Measurements from ENCODE around the gene UTY. TPM values are rescaled to one million over a fixed set of nuclear protein-coding genes. Genes with fewer than 3 reads are reported as not detected.

The UTY gene
- total RNA-seq, 1 experiment from 2014 or later = 5.9 TPM

DNA sequence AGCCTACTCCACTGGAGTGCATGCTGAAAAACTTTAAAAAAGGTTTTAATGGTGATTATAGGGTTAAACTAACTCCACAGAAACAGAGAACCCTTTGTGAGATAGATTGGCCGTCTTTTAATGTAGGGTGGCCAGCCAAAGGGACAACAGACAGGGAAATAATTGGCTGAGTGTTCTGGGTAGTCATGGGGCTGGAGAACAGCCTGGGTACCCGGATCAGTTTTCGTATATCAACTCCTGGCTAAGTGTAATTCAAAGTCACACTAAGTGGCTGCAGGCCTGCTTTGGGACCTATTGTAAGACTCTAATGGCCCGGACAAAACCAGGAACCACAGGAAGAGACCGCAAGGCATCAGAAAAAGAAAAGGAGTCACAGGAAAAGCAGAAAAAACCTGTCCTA lies 139.9 kb downstream of the UTY start:
- Histone ChIP-seq H3K27ac (ENCODE audit: low read depth, low read length) (no peak overlapping the region), H3K9me2 (ENCODE audit: insufficient read depth) (no peaks in the 10 kb centered on the region), H3K4me1 (ENCODE audit: control insufficient read depth in 1 of 2, insufficient read depth in 2 of 2, low read length in 2 of 2) (no peaks in the 10 kb centered on the region), H3K27me3 (ENCODE audit: insufficient read depth, low read length) (no peaks in the 10 kb centered on the region), H4K20me1 (ENCODE audit: insufficient read depth) (no peaks in the 10 kb centered on the region), H3K36me3 (ENCODE audit: control insufficient read depth in 1 of 2, insufficient read depth in 2 of 2, low read length in 2 of 2) (no peaks in the 10 kb centered on the region), H3K4me2 (ENCODE audit: low read length) (no peak overlapping the region), H3K9ac (ENCODE audit: low read length) (no peak overlapping the region), H3K79me2 (ENCODE audit: insufficient read depth, low read length) (no peaks in the 10 kb centered on the region), H2AFZ (ENCODE audit: low read depth, low read length, poor library complexity, severe bottlenecking) (no peak overlapping the region), H3K4me3 (replicated peaks in 1 of 2; ENCODE audit: low read depth in 1 of 2, low read length in 2 of 2) (no peak overlapping the region), H3K9me3 (ENCODE audit: control insufficient read depth in 1 of 2, insufficient read depth in 1 of 2, low read depth in 1 of 2, low read length in 2 of 2) (no peaks in the 10 kb centered on the region)
- intact Hi-C loops (cut with micrococcal nuclease) = no loop called here
- TF ChIP-seq EGR1 (IDR thresholded peaks at IDR 0.05; ENCODE audit: low read depth) (no peak), SRF (IDR thresholded peaks at IDR 0.05; ENCODE audit: low read depth) (no peak), SP1 (IDR thresholded peaks at IDR 0.05; ENCODE audit: low read depth) (no peak), EZH2 (IDR thresholded peaks at IDR 0.05) (no peak), ZFX (IDR thresholded peaks at IDR 0.05) (no peak), CBX3 (IDR thresholded peaks at IDR 0.05; ENCODE audit: low read depth) (no peak), ATF3 (IDR thresholded peaks at IDR 0.05) (no peak), SIN3A (IDR thresholded peaks at IDR 0.05; ENCODE audit: low read depth) (no peak), EZH2phosphoT487 (IDR thresholded peaks at IDR 0.05; ENCODE audit: borderline replicate concordance) (no peak), FOSL1 (IDR thresholded peaks at IDR 0.05; ENCODE audit: low read depth) (no peak), ZBTB33 (IDR thresholded peaks at IDR 0.05; ENCODE audit: extremely low read depth, insufficient replicate concordance, low read length) (no peak), POLR2A (IDR thresholded peaks at IDR 0.05; ENCODE audit: borderline replicate concordance, extremely low read depth, insufficient read depth, insufficient read length) (no peak), RAD21 (IDR thresholded peaks at IDR 0.05; ENCODE audit: low read depth) (no peak), ZNF274 (IDR thresholded peaks at IDR 0.05; ENCODE audit: low read depth, low read length) (no peak), JUND (IDR thresholded peaks at IDR 0.05) (no peak), YY1 (IDR thresholded peaks at IDR 0.05; ENCODE audit: extremely low read depth, insufficient replicate concordance, low read depth, low read length) (no peak)
- TF ChIP-seq, protein P1, sequence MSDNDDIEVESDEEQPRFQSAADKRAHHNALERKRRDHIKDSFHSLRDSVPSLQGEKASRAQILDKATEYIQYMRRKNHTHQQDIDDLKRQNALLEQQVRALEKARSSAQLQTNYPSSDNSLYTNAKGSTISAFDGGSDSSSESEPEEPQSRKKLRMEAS (IDR thresholded peaks at IDR 0.05) = no peak
- TF ChIP-seq, protein P2, sequence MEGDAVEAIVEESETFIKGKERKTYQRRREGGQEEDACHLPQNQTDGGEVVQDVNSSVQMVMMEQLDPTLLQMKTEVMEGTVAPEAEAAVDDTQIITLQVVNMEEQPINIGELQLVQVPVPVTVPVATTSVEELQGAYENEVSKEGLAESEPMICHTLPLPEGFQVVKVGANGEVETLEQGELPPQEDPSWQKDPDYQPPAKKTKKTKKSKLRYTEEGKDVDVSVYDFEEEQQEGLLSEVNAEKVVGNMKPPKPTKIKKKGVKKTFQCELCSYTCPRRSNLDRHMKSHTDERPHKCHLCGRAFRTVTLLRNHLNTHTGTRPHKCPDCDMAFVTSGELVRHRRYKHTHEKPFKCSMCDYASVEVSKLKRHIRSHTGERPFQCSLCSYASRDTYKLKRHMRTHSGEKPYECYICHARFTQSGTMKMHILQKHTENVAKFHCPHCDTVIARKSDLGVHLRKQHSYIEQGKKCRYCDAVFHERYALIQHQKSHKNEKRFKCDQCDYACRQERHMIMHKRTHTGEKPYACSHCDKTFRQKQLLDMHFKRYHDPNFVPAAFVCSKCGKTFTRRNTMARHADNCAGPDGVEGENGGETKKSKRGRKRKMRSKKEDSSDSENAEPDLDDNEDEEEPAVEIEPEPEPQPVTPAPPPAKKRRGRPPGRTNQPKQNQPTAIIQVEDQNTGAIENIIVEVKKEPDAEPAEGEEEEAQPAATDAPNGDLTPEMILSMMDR (IDR thresholded peaks at IDR 0.05 in 2 of 3, conservative IDR thresholded peaks at IDR 0.05 in 1 of 3; ENCODE audit: borderline replicate concordance in 1 of 3, insufficient read depth in 1 of 3, low read depth in 2 of 3, low read length in 2 of 3) = no peak
- DNase-seq (ENCODE audit: low read depth, low spot score) (no peak), ATAC-seq (no peak)
- ChIA-PET RAD21 (ENCODE audit: low non-redundant PET in 1 of 2, low total read pairs in 2 of 2, uncharacterized antibody in 2 of 2, unreplicated experiment in 2 of 2) (no interaction called here), CTCF (no interaction called here), POLR2A (no interaction called here)
- no TSS peak for BruUV-seq (replicated peaks)
